Measurements from ENCODE around the gene LYPD1. TPM values are rescaled to one million over a fixed set of nuclear protein-coding genes. Genes with fewer than 3 reads are reported as not detected.

LYPD1 gene
- total RNA-seq, 4 donors from 2014 or later: 0.15 to 6.1 (median 1.6) TPM

DNA sequence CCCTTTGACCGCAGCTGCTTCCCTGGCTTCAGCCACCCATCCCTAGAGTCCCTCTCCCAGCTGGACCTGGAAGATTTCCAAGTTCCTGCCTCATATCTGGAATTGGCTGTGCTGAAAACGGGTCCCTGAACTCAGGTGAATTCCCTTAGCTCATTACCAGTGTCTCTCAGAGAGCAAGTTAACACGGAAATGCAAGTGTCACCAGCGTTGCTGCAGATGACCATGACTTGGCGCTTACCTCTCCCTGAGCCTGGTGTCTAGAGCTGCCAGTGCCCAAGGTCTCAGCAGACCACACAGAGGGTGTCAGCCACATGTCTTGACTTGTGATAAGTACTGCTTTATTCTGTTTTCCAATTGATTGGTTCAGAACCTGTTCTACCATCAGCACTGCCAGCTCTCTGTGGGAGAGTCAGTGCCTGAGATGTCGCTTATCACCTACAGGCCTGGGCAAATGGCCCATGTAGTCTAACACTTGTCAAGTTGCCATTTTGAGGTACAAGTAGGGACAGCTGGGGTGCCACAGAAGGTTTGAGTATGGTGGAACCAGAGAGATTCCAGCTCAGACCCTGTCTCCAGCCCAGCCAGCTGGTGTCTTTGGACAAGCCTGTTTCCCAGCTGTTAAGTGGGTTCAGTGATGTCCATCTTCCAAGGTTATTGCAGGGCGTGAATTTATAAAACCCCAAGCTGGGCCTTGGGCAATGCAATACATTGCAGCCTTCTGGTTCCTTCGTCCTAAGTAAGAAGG is 48.7 kb downstream of the LYPD1 start:
- TF ChIP-seq, protein P1, sequence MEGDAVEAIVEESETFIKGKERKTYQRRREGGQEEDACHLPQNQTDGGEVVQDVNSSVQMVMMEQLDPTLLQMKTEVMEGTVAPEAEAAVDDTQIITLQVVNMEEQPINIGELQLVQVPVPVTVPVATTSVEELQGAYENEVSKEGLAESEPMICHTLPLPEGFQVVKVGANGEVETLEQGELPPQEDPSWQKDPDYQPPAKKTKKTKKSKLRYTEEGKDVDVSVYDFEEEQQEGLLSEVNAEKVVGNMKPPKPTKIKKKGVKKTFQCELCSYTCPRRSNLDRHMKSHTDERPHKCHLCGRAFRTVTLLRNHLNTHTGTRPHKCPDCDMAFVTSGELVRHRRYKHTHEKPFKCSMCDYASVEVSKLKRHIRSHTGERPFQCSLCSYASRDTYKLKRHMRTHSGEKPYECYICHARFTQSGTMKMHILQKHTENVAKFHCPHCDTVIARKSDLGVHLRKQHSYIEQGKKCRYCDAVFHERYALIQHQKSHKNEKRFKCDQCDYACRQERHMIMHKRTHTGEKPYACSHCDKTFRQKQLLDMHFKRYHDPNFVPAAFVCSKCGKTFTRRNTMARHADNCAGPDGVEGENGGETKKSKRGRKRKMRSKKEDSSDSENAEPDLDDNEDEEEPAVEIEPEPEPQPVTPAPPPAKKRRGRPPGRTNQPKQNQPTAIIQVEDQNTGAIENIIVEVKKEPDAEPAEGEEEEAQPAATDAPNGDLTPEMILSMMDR (IDR thresholded peaks at IDR 0.05): no peak
- no peak for TF ChIP-seq POLR2A (IDR thresholded peaks at IDR 0.05)
- peaks cover 0 to 42% (median 7%) of the 10 kb centered on the region in 3 donors for H3K4me1 ChIP-seq
- H3K4me3 ChIP-seq: no peak overlapping the region
- no peaks in the 10 kb centered on the region for H3K27me3 ChIP-seq
- no peak for DNase-seq
- H3K27ac ChIP-seq: peak overlapping the region in 2 of 4 donors; percentile 16 to 48
- no peaks in the 10 kb centered on the region for H3K9me3 ChIP-seq
- no peaks in the 10 kb centered on the region for H3K36me3 ChIP-seq
- intact Hi-C loops (cut with DNase I): no loop called here
- WGBS, 2 donors: 45 to 59% methylated on average over 5 to 7 of the region's 8 CpGs

DNA sequence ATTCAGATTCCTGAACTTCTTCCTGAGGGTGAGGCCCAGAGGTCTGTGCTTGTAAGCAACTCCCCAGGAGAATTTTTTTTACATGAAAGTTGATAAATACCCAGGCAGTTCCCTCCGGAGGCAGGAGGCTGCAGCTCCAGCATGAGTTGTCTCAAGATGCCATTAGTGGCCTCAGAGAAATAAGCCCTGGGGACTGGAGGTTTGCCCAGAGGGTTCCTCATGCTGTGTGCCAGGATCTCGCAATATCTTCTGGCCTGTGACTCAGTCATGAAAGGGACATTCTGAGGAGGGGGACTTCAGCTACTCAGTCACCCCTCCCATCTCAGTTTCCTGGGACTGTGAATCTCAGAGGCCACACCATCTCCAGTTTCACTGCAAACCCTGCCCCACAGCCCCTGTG is 49.9 kb downstream of the LYPD1 start:
- H3K36me3 ChIP-seq: no peaks in the 10 kb centered on the region
- DNase-seq: no peak
- H3K9me3 ChIP-seq: no peaks in the 10 kb centered on the region
- TF ChIP-seq POLR2A (IDR thresholded peaks at IDR 0.05): no peak
- TF ChIP-seq, protein P1 (IDR thresholded peaks at IDR 0.05): no peak
- no peak overlapping the region for H3K27ac ChIP-seq
- H3K4me3 ChIP-seq: no peak overlapping the region
- WGBS, 2 donors: no CpG with 5 or more reads among the region's 2 CpGs
- intact Hi-C loops (cut with DNase I): no loop called here
- H3K4me1 ChIP-seq: peaks cover 0 to 42% (median 7%) of the 10 kb centered on the region in 3 donors
- no peaks in the 10 kb centered on the region for H3K27me3 ChIP-seq

DNA sequence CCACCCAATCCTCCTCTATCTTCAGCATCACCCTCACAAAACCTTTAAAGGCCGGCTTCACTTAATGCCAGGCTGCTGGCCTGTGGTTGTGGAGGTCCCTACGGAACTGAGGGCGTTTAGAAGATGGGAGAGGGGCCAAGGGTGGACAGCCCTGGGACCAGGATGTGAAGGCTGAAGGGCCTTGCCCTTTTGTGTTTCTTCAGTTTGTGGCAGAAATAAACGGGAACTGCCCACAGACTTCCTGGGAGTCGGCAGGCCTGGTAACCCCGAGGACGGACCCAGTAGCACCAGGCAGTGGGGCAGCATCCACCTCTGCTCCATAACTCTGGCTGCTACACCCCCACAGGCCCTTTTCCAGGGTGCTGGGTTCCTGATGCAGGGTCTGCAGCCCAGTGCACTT is 51.3 kb downstream of the LYPD1 start:
- 85 to 90% methylated on average over 4 of the region's 7 CpGs for WGBS, 2 donors
- Histone ChIP-seq H3K36me3 (no peaks in the 10 kb centered on the region), H3K4me3 (no peak overlapping the region), H3K27ac (no peak overlapping the region), H3K9me3 (no peaks in the 10 kb centered on the region), H3K4me1 (peaks cover 0 to 40% (median 7%) of the 10 kb centered on the region in 3 donors), H3K27me3 (no peaks in the 10 kb centered on the region)
- DNase-seq: no peak
- intact Hi-C loops (cut with DNase I): no loop called here
- TF ChIP-seq, protein P1 (IDR thresholded peaks at IDR 0.05): no peak
- TF ChIP-seq POLR2A (IDR thresholded peaks at IDR 0.05): no peak

DNA sequence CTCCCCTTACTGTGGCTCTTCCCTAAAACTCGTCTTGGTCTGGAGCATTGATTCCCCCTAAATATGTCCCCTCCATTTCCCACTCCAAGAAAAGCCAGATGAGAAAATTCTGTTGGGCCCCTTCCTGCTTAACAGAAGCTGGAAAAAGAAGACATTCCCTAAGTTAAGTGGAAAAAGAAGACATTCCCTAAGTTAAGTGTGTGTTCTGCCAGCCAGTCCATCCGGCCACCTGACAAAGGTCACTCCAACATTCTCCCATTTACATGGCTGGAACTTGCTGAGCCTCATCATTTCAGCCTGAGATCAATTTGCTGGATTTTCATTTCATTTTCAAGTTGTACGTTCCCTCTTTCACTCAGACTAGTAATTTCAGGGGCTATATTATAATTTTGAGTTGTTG is 52.0 kb downstream of the LYPD1 start:
- TF ChIP-seq, protein P1 (IDR thresholded peaks at IDR 0.05): no peak
- TF ChIP-seq POLR2A (IDR thresholded peaks at IDR 0.05): no peak
- intact Hi-C loops (cut with DNase I): no loop called here
- H3K36me3 ChIP-seq: no peaks in the 10 kb centered on the region
- H3K9me3 ChIP-seq: no peaks in the 10 kb centered on the region
- DNase-seq: no peak
- H3K4me1 ChIP-seq: peaks cover 0 to 32% (median 3%) of the 10 kb centered on the region in 3 donors
- no peak overlapping the region for H3K27ac ChIP-seq
- 71 to 77% methylated on average over 3 of the region's 3 CpGs for WGBS, 2 donors
- no peaks in the 10 kb centered on the region for H3K27me3 ChIP-seq
- H3K4me3 ChIP-seq: no peak overlapping the region

DNA sequence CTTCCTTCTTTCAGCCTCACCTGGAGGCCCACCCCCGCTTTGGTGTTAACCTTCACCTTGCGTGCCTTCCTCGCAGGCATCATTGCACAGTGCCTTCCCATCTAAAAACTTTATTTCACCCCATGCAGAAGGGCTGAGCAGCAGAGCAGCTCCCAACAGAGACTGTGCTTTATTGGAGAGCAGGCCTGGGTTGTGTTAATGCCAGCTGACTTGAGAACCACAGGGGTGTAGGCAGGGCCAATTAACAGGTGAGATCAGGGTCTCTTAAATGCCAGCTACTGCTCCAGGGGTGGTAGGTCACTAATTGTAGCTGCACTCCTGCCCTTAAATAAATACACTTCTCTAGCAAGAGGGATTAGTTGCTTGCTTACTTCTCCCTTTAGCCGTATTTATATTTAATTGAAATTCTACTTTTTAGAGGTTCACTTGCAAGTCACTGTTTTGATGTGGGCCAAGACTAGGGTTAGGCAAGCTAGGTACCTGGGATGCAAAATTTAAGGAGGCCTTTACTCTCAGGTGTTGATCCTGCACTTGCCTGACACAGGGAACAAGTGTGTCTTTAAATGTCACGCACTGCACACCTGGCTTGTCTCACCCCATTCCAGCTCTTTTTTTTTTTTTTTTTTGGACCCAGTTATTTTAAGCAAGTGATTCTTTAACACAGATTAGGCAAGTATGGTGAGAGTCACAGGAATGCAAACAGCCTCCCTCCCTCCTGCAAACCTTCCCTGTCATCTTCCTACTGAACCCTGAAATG is 54.5 kb downstream of the LYPD1 start:
- no peak for DNase-seq
- intact Hi-C loops (cut with DNase I): no loop called here
- H3K36me3 ChIP-seq: no peaks in the 10 kb centered on the region

More for the DNA sequence above, 54.5 kb downstream of the LYPD1 start:
- no peak overlapping the region for H3K27ac ChIP-seq
- no peaks in the 10 kb centered on the region for H3K27me3 ChIP-seq
- TF ChIP-seq POLR2A (IDR thresholded peaks at IDR 0.05): no peak
- TF ChIP-seq, protein P1 (IDR thresholded peaks at IDR 0.05): no peak
- 90 to 93% methylated on average over 5 of the region's 5 CpGs for WGBS, 2 donors
- H3K4me1 ChIP-seq: peaks cover 0 to 7% (median 0%) of the 10 kb centered on the region in 3 donors
- H3K4me3 ChIP-seq: no peak overlapping the region
- H3K9me3 ChIP-seq: no peaks in the 10 kb centered on the region
